Large intestine (tissue), 3 donors: ENCODE data around the gene CFAP20DC. TPM values are rescaled to one million over a fixed set of nuclear protein-coding genes. Genes with fewer than 3 reads are reported as not detected.
"Not testable (repeated sequence)": the region's sequence is repeated elsewhere in the genome, so short reads cannot be mapped to it uniquely, and the experiment has no call there.

Experiments
- DNase-seq, 2 donors: peaks; one replicate each; pipeline versions ENCODE4 v3.0.0 to v3.0.0-alpha.2; 2013
- H3K27ac ChIP-seq: one replicate; pipeline ENCODE4 v1.5.1; 2013; ENCODE audit warnings: low read length
- H3K27me3 ChIP-seq: 2 replicates; pipeline ENCODE4 v1.6.1; 2013; ENCODE audit warnings: low read length; ENCODE audit not compliant: control insufficient read depth, insufficient read depth
- H3K36me3 ChIP-seq: 2 replicates; pipeline ENCODE4 v1.6.1; 2013; ENCODE audit warnings: low read length; ENCODE audit not compliant: control insufficient read depth, insufficient read depth
- H3K4me1 ChIP-seq: one replicate; pipeline ENCODE4 v1.6.1; 2013; ENCODE audit warnings: low read length; ENCODE audit not compliant: control insufficient read depth, insufficient read depth
- H3K4me3 ChIP-seq: one replicate; pipeline ENCODE4 v1.5.1; 2013; ENCODE audit warnings: low read length
- H3K9me3 ChIP-seq: one replicate; pipeline ENCODE4 v1.6.1; 2013; ENCODE audit warnings: mild to moderate bottlenecking, low read depth, low read length, moderate library complexity; ENCODE audit not compliant: control insufficient read depth
- WGBS: methylation state at CpG from one replicate; pipeline ENCODE4 v1.1.5; 2013; ENCODE audit warnings: low lambda C conversion rate; ENCODE audit not compliant: insufficient coverage; 5-methylcytosine and 5-hydroxymethylcytosine counted together
- polyA plus RNA-seq: library from polyadenylated mRNA; unstranded; fragments of 120-200 nt; gene quantifications from one replicate; pipeline ENCODE4 v1.2.1, GENCODE V29; 2013

The CFAP20DC gene
- polyA plus RNA-seq, 1 donor, result 0.82 TPM

DNA sequence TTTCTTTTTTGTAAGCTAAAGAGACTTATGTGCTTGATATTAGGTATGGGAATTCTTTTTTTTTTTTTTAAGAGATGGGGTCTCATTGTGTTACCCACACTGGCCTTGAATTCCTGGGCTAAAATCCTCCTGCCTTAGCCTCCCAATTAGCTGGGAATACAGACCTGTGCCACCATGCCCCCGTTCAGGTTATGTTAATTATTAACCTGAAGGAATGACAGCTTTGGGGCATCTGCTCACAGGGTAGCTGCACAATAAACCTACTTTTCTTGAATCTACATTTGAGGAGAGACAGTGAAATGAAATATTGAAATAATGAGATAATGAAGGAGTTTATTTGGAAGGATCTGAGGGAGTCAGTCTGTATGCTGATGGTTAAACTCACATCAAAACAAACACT is 225.0 kb downstream of the CFAP20DC start:
- WGBS, result no CpG with 5 or more reads among the region's 1 CpG
- no peak overlapping the region for H3K4me3 ChIP-seq
- no peak overlapping the region for H3K27ac ChIP-seq
- no peak for DNase-seq
- H3K4me1 ChIP-seq, result no peaks in the 10 kb centered on the region
- no peaks in the 10 kb centered on the region for H3K9me3 ChIP-seq
- no peaks in the 10 kb centered on the region for H3K27me3 ChIP-seq
- no peaks in the 10 kb centered on the region for H3K36me3 ChIP-seq

GRCh38 chr3:58824285-58824684 is 225.5 kb downstream of the CFAP20DC start:
- Histone ChIP-seq H3K36me3 (no peaks in the 10 kb centered on the region), H3K4me3 (no peak overlapping the region), H3K9me3 (no peaks in the 10 kb centered on the region), H3K27me3 (no peaks in the 10 kb centered on the region), H3K4me1 (no peaks in the 10 kb centered on the region), H3K27ac (no peak overlapping the region)
- peak; percentile 19 to 53 for DNase-seq
- 6% methylated on average over 2 of the region's 7 CpGs for WGBS

DNA sequence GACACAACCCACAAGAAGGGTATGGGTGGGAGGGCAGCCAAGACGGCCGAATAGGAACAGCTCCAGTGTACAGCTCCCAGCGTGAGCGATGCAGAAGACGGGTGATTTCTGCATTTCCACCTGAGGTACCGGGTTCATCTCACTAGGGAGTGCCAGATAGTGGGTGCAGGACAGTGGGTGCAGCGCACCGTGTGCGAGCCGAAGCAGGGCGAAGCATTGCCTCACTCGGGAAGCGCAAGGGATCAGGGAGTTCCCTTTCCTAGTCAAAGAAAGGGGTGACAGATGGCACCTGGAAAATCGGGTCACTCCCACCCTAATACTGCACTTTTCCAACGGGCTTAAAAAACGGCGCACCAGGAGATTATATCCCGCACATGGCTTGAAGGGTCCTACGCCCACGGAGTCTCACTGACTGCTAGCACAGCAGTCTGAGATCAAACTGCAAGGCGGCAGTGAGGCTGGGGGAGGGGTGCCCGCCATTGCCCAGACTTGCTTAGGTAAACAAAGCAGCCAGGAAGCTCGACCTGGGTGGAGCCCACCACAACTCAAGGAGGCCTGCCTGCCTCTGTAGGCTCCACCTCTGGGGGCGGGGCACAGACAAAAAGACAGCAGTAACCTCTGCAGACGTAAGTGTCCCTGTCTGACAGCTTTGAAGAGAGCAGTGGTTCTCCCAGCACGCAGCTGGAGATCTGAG is 243.1 kb downstream of the CFAP20DC start:
- not testable (repeated sequence) for H3K4me3 ChIP-seq, H3K27ac ChIP-seq, H3K4me1 ChIP-seq, DNase-seq, H3K27me3 ChIP-seq, H3K36me3 ChIP-seq, H3K9me3 ChIP-seq
- WGBS, result no CpG with 5 or more reads among the region's 26 CpGs

- Histone ChIP-seq H3K36me3 (no peaks in the 10 kb centered on the region), H3K4me3 (no peak overlapping the region), H3K27me3 (no peaks in the 10 kb centered on the region), H3K27ac (no peak overlapping the region), H3K4me1 (no peaks in the 10 kb centered on the region), H3K9me3 (no peaks in the 10 kb centered on the region)
- no peak for DNase-seq
- WGBS, result no CpG with 5 or more reads among the region's 2 CpGs
Observed at GRCh38 chr3:58804914-58805313, 244.9 kb downstream of the CFAP20DC start.

DNA sequence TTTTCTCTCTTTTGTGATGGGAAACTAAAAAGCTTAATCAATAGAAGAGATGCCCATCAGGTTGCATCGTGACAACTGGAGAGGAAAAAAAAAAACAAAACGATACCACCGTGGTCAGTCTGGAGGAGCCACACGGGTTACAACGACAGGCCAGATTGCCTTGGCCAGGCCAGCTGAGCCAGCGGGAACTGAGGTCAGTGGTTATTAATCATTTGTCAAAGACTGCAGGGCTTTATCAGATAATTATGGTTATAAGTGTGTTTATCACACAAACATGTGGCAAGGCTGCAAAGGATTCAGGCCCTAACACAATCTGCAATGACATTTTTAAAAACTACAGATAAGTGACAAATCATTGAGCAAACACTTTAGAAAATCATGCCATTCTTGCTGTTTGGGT is 248.3 kb downstream of the CFAP20DC start:
- H3K4me1 ChIP-seq, result no peaks in the 10 kb centered on the region
- no peaks in the 10 kb centered on the region for H3K27me3 ChIP-seq
- no peaks in the 10 kb centered on the region for H3K36me3 ChIP-seq
- H3K9me3 ChIP-seq, result no peaks in the 10 kb centered on the region
- no peak overlapping the region for H3K4me3 ChIP-seq
- WGBS, result no CpG with 5 or more reads among the region's 6 CpGs
- H3K27ac ChIP-seq, result no peak overlapping the region
- peak; percentile 12 to 16 for DNase-seq

GRCh38 chr3:58800940-58801339 is 248.9 kb downstream of the CFAP20DC start:
- Histone ChIP-seq H3K27me3 (no peaks in the 10 kb centered on the region), H3K4me1 (no peaks in the 10 kb centered on the region), H3K4me3 (no peak overlapping the region), H3K27ac (no peak overlapping the region), H3K36me3 (no peaks in the 10 kb centered on the region), H3K9me3 (no peaks in the 10 kb centered on the region)
- WGBS, result 67% methylated on average over 1 of the region's 3 CpGs
- no peak for DNase-seq

- Histone ChIP-seq H3K36me3 (no peaks in the 10 kb centered on the region), H3K4me1 (no peaks in the 10 kb centered on the region), H3K9me3 (no peaks in the 10 kb centered on the region), H3K27me3 (no peaks in the 10 kb centered on the region), H3K27ac (no peak overlapping the region), H3K4me3 (no peak overlapping the region)
- no CpG with 5 or more reads among the region's 2 CpGs for WGBS
- no peak for DNase-seq
Observed at GRCh38 chr3:58800032-58800431, 249.8 kb downstream of the CFAP20DC start.

DNA sequence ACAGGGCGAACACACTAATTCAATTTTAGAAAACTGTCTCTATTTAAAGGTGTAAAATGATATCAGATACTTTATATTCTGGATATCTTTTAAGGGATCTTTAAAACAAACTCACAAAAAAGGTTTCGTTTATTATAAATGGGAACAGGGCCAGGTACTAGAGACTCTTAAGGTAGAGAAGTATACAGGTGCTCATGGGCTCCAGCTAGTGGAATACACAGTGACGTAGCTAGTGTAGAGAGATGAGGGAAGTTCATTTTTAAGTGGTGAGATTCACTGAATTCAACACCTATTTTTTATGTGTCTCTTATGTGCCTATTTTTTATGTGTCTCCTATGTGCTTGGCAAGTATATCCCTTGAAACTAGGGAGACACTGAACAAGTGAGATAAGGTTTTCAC is 250.6 kb downstream of the CFAP20DC start:
- WGBS, result no CpG with 5 or more reads among the region's 3 CpGs
- no peak for DNase-seq

DNA sequence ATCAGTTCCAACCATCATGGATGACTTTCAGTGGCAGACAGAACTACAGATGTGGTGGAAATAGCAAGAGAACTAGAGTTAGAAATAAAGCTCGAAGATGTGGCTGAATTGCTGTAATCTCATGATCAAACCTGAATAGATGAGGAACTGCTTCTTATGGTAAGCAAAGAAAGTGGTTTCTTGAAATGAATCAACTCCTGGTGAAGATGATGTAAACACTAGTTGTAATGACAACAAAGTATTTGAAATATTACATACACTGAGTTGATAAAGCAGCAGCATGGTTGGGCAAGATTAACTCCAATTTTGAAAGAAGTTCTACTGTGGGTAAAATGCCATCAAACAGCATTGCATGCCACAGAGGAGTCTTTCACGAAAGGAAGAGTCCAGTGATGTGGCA is 251.5 kb downstream of the CFAP20DC start:
- Histone ChIP-seq H3K9me3 (no peaks in the 10 kb centered on the region), H3K4me1 (no peaks in the 10 kb centered on the region), H3K27ac (no peak overlapping the region), H3K4me3 (no peak overlapping the region), H3K36me3 (no peaks in the 10 kb centered on the region), H3K27me3 (no peaks in the 10 kb centered on the region)
- no peak for DNase-seq
- WGBS, result no CpG with 5 or more reads among the region's 2 CpGs

More for the DNA sequence above, 250.6 kb downstream of the CFAP20DC start:
- H3K27me3 ChIP-seq, result no peaks in the 10 kb centered on the region
- no peaks in the 10 kb centered on the region for H3K36me3 ChIP-seq
- H3K4me1 ChIP-seq, result no peaks in the 10 kb centered on the region
- no peak overlapping the region for H3K27ac ChIP-seq
- no peaks in the 10 kb centered on the region for H3K9me3 ChIP-seq
- H3K4me3 ChIP-seq, result no peak overlapping the region

- no peak for DNase-seq
- Histone ChIP-seq H3K4me3 (no peak overlapping the region), H3K4me1 (no peaks in the 10 kb centered on the region), H3K27me3 (no peaks in the 10 kb centered on the region), H3K27ac (no peak overlapping the region), H3K9me3 (no peaks in the 10 kb centered on the region), H3K36me3 (no peaks in the 10 kb centered on the region)
- WGBS, result 100% methylated on average over 1 of the region's 4 CpGs
Observed at GRCh38 chr3:58794750-58795149, 255.1 kb downstream of the CFAP20DC start.

DNA sequence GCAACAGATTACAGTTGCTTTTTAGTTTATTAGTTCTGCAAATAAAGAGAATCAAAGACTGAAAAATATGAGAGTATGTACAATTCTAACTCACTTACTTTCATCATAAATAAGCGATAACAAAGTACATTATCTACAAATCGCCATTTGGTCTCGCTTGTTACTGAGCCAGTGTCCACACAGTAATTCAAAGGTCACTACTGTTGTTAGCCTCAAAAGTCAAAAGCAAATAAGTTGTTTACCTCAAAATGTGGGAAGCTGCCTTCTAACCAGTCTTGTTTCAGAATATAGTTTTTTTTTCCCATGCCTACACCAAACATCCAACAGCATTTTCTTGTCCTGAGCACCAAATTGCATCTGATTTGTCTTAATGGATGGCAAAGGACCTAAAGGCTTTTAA is 255.9 kb downstream of the CFAP20DC start:
- WGBS, result 17% methylated on average over 1 of the region's 3 CpGs
- H3K9me3 ChIP-seq, result no peaks in the 10 kb centered on the region
- no peak overlapping the region for H3K4me3 ChIP-seq
- no peak overlapping the region for H3K27ac ChIP-seq
- no peaks in the 10 kb centered on the region for H3K36me3 ChIP-seq
- no peaks in the 10 kb centered on the region for H3K4me1 ChIP-seq
- H3K27me3 ChIP-seq, result no peaks in the 10 kb centered on the region
- no peak for DNase-seq
